ENCODE data around the gene OR7G3.

The OR7G3 gene

GRCh38 chr19:9086761-9087160, 40.0 kb downstream of the OR7G3 start, which contains the start of gene OR1M1:
TSS of gene OR1M1 (plus strand) at chr19:9087061. CDS start at chr19:9093245, 6,184 bp downstream.
- no peak for DNase-seq

GRCh38 chr19:9078651-9079050, 48.1 kb downstream of the OR7G3 start:
- DNase-seq: no peak

GRCh38 chr19:9076901-9077300, 49.8 kb downstream of the OR7G3 start:
- DNase-seq: no peak

Data from SHP77 (cell line).